HG02588 (cell line): ENCODE measurements around the gene PARP3.
"Not testable (repeated sequence)": the region's sequence is repeated elsewhere in the genome, so short reads cannot be mapped to it uniquely, and the experiment has no call there.

Experiments
- ATAC-seq: cut with Tn5 transposase; IDR thresholded peaks from one replicate; pipeline ENCODE4 v1.9.1; 2021; ENCODE audit warnings: mild to moderate bottlenecking, moderate library complexity; ENCODE audit not compliant: unreplicated experiment

Gene PARP3

DNA sequence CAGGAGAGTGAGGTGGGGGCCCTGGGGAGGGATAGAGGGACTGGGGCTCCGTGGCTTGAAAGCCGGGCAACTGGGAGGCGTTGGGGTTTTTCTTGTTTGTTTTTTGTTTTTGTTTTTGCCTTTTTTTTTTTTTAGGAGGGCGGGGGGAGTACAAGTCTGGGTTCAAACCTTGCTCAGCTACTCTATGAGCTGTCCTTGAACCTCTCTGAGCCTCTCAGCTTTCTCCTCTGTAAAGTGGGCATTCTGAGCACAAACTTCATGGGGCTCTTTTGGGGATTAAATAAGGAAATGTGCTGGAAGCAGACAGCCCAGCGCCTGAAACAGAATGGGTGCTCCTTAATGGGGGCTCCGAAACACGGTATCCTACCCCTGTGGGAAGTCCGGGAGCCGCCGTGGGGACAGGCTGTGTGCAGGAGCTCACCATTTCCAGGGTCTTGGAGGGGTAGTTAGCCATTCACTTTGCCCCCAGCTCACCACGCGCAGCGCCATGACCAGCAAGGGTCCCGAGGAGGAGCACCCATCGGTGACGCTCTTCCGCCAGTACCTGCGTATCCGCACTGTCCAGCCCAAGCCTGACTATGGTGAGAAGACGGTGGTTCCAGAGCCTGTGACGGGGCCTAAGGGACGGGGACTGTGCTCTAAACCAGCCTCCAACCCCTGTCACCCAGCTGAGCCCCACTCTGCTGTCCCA is 41.6 kb downstream of the PARP3 start:
- no peak for ATAC-seq

DNA sequence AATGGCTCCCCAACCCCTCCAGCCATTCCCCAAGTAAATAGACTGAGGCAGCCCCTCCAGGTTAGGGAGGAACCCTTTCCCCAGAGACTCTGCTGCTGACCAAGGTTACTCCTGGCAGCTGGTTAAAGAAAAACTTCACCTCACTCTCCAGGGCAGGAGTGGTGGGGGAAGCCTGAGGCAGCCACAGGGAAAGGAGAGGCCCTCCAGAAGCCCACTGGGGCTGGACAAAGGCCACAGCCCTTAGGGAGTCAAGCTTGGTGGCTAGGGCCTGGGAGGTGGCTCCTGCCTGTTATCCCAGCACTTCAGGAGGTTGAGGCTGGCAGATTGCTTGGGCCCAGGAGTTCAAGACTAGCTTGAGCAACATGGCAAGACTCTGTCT is 42.1 kb downstream of the PARP3 start:
- ATAC-seq, result no peak

DNA sequence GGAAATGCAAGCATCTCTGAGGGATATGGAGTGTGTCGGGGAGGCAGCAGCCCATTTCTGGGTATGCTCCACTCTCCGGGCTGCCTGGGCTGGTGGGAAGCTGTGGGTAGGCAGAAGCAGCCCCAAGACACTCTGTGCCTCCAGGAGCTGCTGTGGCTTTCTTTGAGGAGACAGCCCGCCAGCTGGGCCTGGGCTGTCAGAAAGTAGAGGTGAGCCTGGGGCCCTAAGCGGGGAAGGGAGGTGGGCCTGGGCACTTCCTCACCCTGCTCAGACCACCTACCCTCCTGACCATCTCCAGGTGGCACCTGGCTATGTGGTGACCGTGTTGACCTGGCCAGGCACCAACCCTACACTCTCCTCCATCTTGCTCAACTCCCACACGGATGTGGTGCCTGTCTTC is 42.9 kb downstream of the PARP3 start:
- no peak for ATAC-seq

DNA sequence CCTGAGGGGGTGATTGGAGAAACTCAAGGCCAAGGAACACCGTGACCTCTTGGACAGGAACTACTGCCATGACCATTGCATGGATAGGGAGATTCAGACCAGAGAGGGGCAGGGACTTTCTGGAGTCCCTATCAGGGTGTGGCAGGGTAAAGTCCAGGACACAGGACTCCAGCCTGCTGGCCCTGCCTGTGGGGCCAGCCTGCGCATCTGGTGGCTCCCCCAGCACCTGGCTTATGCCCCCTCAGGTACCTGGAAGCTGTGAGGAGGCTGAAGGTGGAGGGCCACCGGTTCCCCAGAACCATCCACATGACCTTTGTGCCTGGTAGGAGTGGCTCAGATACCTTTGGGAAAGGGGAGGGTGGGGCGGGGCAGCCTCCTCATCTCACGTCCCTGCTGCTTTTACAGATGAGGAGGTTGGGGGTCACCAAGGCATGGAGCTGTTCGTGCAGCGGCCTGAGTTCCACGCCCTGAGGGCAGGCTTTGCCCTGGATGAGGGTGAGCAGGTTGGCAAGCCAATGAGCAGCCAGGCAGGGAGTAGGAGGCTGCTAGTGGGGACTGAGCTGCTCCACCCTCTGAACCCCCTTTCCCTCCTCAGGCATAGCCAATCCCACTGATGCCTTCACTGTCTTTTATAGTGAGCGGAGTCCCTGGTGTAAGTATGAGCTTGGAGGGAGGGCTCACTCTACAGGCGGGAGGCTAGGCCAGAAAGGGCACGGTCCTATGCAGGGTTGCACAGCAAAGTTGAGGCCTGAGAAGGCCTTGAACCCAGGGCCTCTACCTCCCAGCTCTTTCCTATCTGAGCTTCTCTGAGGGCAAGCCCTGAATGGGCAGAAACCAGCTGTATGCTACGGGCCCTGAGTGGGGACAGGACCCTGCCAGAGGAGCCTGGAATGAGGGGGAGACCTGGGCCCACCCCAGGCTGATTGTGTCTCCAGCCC is 44.1 kb downstream of the PARP3 start:
- no peak for ATAC-seq

DNA sequence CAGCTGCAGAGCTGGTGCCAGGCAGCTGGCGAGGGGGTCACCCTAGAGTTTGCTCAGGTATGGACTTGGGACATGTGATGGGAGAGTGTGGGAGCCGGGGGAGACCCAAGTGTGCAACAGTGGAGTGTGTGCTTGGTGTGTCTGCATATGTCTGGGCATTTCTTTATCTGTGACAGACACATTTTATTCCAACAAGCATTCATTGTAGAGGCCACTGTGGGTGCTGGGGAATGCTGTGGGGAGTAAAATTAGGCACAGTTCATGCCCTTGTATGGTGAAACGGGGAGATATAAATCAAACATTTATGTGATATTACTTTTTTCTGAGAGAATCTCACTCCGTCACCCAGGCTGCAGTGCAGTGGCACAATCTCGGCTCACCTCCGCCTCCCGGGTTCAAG is 45.4 kb downstream of the PARP3 start:
- ATAC-seq, result no peak

DNA sequence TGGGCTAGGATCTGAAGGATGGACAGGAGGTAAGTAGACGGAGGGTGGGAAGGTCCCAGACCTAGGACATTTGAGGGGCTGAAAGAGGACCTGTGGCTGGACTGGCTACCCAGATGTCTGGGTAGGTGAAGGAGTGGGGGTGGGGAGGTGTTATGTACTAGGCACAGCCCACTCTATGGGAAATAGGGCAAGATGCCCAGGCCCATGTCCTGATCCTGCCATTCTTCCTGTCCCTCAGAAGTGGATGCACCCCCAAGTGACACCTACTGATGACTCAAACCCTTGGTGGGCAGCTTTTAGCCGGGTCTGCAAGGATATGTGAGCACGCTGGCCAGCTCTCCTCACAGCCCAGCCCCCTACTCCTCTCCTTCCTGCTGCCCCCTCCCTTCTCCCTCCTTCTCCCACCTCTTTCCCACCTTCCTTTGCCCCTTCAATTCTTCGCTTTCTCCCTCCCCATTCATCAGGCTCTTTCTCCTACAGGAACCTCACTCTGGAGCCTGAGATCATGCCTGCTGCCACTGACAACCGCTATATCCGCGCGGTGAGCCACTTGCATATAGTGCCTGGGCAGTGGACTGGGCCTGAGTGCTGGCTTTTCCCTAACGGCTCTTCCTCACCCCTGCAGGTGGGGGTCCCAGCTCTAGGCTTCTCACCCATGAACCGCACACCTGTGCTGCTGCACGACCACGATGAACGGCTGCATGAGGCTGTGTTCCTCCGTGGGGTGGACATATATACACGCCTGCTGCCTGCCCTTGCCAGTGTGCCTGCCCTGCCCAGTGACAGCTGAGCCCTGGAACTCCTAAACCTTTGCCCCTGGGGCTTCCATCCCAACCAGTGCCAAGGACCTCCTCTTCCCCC is 46.4 kb downstream of the PARP3 start:
- no peak for ATAC-seq

DNA sequence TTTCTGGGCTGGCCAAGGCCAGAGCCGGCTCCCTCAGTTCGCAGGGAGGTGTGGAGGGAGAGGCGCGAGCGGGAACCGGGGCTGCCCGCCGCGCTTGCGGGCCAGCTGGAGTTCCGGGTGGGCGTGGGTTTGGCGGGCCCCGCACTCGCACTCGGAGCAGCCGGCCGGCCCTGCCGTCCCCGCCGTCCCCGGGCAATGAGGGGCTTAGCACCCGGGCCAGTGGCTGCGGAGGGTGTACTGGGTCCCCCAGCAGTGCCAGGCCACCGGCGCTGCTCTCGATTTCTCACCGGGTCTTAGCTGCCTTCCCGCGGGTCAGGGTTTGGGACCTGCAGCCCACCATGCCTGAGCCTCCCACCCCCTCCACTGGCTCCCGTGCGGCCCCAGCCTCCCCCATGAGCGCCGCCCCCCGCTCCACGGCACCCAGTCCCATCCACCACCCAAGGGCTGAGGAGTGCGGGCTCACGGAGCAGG is 48.4 kb downstream of the PARP3 start:
- not testable (repeated sequence) for ATAC-seq

DNA sequence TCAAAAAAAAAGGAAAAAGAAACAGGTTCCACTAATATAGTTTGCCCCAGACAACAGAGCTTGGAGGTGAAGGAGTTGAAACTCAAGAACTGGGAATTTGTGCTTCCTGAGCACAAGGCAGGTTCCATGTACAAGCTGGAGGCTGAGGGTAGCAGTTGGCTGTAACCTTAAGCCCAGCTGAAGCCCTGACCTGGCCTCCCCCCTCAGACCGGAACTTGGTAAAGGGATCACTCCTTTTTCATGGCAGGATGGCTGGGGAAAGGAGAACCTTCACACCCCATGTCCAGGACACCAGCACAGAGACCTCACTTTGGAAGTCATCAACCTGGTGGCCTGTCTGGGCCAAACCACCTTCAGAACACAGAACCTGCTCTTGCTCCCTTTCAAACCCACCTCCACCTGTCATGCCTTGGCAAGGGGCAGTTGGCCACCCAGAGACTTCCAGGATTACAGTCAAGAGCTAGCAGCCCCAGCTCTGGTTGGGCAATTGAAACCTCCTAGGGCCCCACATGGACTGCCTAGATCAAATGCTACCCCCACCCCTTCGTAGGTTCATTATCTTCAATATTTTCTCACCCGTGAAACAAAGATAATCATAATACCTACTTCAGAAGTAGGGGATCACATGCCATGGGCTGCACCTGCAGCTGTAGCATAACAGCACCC is 50.0 kb downstream of the PARP3 start:
- no peak for ATAC-seq

DNA sequence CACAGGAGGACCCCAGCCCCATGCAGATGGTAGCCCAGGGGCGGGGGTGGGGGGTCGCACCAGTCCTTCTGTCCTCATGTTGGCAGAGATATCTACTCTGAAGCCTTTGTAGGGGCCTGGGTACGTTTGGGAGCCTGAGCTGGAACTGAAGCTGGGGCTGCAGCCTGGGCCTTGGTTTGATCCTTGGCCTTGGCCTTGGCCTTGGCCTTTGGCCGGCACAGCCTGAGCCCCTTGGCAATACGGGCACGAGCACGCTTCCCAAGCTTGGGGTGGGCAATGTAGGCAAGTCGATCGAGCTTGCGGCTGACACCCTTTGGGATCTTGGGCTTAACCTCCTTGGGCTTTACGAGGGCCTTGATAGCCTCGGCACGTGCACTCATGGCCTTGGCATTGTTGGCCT is 51.5 kb downstream of the PARP3 start:
- not testable (repeated sequence) for ATAC-seq

DNA sequence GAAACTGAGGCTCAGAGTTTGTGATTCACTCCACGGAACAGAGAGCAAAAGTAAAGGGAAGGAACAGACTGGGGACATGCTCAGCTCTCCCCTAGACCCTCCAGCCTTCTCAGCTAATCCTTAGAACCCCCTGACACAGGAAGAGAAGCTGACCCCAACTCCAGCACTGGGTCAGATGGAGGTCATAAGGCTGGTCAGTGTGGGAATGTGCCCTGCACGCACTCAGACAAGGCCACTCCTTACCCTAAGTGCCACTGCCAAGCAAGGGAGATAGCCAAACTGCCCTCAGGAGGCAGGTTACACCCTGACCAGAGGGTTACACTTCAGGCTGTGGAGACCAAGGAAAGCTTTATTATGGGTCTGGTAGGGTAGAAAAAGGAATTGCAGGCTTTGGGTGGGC is 52.4 kb downstream of the PARP3 start:
- ATAC-seq, result no peak

DNA sequence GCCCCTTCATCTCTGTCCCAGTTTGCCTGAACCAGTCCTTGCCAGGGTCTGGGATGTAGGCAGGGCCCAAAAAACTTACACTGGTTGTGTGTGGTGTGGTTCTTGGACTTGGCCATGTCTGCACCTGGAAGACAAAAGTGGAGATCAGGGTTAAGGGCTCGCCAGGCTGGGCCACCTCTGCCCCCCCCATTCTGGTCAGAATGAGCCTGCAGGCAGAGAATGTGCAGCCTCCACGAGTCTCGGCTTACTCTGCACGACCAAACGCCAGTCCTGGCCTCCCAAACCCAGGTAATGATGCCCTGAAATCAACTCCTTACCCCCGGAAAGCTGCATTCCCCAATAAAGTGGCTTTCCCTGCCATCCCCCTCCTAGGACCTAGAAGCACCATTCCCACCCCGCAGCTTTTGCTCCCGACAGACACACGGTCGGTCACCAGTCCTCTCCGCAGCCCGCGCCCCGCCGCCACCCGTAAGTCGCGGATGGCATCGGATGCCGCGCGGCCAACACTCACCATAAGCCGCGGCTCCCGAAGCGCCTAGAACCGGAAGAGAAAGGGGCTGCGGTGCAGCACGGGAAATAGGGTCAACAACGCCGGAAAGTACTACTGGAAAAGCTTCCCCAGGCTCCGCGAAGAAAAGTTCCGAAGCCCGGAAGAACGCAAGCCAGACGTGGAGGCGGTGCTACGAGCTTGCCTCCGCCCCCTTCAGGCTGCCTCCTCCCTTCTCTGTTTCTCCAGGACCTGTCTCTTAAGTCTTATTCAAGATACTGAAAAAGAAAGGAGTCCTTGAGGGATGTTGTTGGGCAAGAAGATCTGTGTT is 53.4 kb downstream of the PARP3 start, which contains the start of gene RPL29:
TSS of gene RPL29 (minus strand) at position 550 of the 818 bp plus-strand sequence. CDS start at position 116, 434 bp downstream.
- peak; percentile 75 for ATAC-seq

DNA sequence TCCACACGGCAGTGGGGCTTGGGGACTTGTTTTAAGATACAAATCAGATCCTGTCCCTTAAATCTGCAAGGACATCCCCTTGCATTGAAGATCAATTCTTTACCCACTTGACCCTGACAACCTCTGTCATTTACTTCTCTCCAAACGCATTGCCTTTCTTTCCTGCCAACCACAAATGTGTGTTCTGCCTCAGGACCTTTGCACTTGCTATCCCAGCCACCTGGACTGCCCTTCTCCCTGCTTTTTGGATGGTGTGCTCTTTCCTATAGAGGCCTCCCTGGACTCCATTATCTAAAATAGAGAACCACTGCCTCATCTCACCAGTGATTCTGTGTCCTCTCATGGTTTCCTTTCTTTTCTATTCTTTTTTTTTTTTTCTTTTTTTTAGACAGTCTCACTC is 55.0 kb downstream of the PARP3 start:
- no peak for ATAC-seq

DNA sequence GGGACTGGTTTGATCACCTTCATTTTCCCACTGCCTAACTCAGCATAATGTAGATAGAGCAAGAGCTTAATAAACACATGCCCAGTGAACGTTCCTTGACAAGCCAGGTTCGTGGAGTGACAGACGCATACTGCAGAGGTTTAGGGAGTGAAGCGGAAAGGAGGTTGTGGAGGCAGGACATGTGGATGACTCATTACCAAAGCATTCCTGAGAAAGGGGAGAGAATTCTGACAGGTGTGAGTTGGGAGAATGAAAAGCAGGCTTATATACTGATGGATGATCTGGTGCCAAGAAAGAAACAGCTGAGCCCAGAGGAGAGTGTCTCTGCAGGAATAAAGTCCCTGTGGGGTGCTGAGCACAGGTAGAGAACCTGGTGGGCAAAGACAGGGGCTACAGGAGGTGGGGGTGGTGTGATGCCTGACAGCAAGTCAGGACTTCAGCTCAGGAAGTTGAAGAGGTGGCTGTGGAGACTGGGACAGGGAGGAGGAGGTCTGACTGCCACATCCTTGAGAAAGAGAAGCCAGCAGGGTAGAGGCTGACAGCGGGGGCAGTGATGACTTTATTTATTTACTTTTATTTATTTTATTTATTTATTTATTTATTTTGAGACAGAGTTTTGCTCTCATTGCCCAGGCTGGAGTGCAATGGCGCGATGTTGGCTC is 55.9 kb downstream of the PARP3 start:
- ATAC-seq, result no peak
